Retinal pigment epithelial cell (primary cell): Measurements from ENCODE around the gene GLCCI1.

Experiments used
- DNase-seq: peaks from one replicate; pipeline ENCODE4 v3.0.0-alpha.2; 2010; ENCODE audit warnings: low read depth
- H3K4me3 ChIP-seq: 2 replicates; pipeline ENCODE4 v1.5.1; 2011; ENCODE audit warnings: mild to moderate bottlenecking, low read length, control low read depth, moderate library complexity
- CTCF ChIP-seq: conservative IDR thresholded peaks from 2 replicates; pipeline ENCODE4 v1.5.1; 2011; ENCODE audit warnings: low read depth, low read length, control low read depth, inconsistent platforms

GLCCI1 gene

GRCh38 chr7:7972922-7973594 lies 4.5 kb downstream of the GLCCI1 start:
- TF ChIP-seq CTCF, result no peak
- no peak for DNase-seq
- H3K4me3 ChIP-seq, result peak overlapping the region; percentile 22

DNA sequence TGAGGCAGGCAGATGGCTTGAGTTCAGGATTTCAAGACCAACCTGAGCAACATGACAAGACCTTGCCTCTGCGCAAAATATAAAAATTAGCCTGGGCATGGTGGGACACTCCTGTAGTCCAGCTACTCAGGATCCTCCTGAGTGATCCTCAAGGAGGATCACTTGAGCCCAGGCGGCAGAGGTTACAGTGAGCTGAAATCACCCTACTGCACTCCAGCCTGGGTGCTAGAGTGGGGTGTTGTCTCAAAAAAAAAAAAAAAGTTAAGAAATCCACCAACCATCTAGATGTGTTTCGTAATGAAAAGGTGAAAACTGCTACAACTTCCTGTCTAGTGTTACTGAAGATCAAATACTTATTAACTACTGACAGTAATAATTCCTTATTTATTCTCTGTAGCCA lies 8.1 kb downstream of the GLCCI1 start:
- no peak for DNase-seq
- TF ChIP-seq CTCF, result no peak
- H3K4me3 ChIP-seq, result no peak overlapping the region

- no peak for TF ChIP-seq CTCF
- DNase-seq, result no peak
Observed at GRCh38 chr7:7977774-7978173, 9.2 kb downstream of the GLCCI1 start.

GRCh38 chr7:7978860-7979259 lies 10.3 kb downstream of the GLCCI1 start:
- no peak for DNase-seq
- no peak for TF ChIP-seq CTCF
- no peak overlapping the region for H3K4me3 ChIP-seq

More at GRCh38 chr7:7977774-7978173, 9.2 kb downstream of the GLCCI1 start:
- no peak overlapping the region for H3K4me3 ChIP-seq

DNA sequence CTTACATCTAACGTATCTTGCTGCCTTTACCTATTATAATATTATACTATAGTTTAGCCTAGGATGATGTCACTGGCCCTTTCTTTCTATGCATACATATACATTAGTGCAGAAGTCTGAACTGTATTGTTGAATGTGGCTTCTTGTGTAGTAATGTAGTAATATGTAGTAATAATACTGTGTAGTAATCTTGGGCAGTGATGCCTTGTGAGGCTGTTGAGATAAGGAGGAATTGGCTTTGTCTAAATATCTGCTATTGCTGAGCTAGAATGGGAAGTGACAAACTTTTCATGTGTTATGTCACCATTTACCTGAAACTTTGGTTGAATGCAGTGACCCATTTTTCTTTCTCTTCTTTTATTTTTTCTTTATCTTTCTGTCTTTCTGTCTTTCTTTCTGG lies 11.0 kb downstream of the GLCCI1 start:
- no peak overlapping the region for H3K4me3 ChIP-seq
- DNase-seq, result no peak
- TF ChIP-seq CTCF, result no peak

DNA sequence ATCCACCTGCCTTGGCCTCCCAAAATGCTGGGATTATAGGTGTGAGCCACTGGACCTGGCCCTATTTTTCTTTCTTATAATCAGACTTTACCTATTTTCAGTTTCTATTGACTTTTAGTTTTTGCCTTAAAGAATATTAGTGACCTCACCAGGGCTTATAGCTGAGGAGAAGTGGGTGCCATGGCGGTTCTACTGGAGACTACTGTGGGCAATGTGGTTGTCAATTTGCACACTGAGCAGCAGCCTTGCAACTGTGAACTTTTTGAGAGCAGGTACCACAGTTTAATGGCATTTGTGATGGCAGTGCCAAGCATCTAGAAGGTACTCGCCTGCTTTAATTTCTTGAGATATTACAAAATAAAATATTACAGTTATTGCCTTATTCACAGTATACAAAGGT lies 11.5 kb downstream of the GLCCI1 start:
- no peak overlapping the region for H3K4me3 ChIP-seq
- DNase-seq, result no peak
- TF ChIP-seq CTCF, result no peak

GRCh38 chr7:7982904-7983303 lies 14.3 kb downstream of the GLCCI1 start:
- TF ChIP-seq CTCF, result no peak
- no peak for DNase-seq
- no peak overlapping the region for H3K4me3 ChIP-seq
